HepG2 (cell line): ENCODE data around the gene EYA2. TPM values are rescaled to one million over a fixed set of nuclear protein-coding genes. Genes with fewer than 3 reads are reported as not detected.
A peak's percentile ranks its signal among the peaks of the same experiment; 100 is the strongest.

Experiments
- CEBPB ChIP-seq: IDR thresholded peaks from 2 replicates; pipeline ENCODE4 v1.6.1; 2011; ENCODE audit warnings: low read depth, low read length, improper control_type of control experiment, borderline replicate concordance
- CENPT ChIP-seq: sonication (generic); formaldehyde crosslinking; IDR thresholded peaks from 2 replicates; pipeline ENCODE4 v1.8.0; 2022; ENCODE audit warnings: low read depth, mild to moderate bottlenecking, moderate library complexity, missing genetic modification reagents
- CHCHD3 ChIP-seq: sonication (generic); formaldehyde crosslinking; IDR thresholded peaks from 2 replicates; pipeline ENCODE4 v1.8.0; 2022; ENCODE audit warnings: mild to moderate bottlenecking, missing genetic modification reagents, moderate library complexity
- ERF ChIP-seq: IDR thresholded peaks from 2 replicates; pipeline ENCODE4 v1.6.1; 2018; ENCODE audit warnings: missing biosample characterization, missing genetic modification reagents
- GATA4 ChIP-seq: sonication (generic); IDR thresholded peaks from 2 replicates; pipeline ENCODE4 v1.6.1; 2016; ENCODE audit warnings: antibody characterized with exemption, low read depth, borderline replicate concordance
- HMG20B ChIP-seq: conservative IDR thresholded peaks from 2 replicates; pipeline ENCODE4 v1.6.1; 2016; ENCODE audit warnings: missing genetic modification reagents, missing compliant biosample characterization
- KDM1A ChIP-seq: IDR thresholded peaks from 2 replicates; pipeline ENCODE4 v1.6.1; 2016; ENCODE audit warnings: missing compliant biosample characterization
- KDM6A ChIP-seq: IDR thresholded peaks from 2 replicates; pipeline ENCODE4 v1.6.1; 2016; ENCODE audit warnings: low read depth
- MYNN ChIP-seq: sonication (generic); formaldehyde crosslinking; IDR thresholded peaks from 2 replicates; pipeline ENCODE4 v1.4.0; 2020; ENCODE audit warnings: mild to moderate bottlenecking, low read depth, missing genetic modification reagents
- NFRKB ChIP-seq: fragments of 450-650 bp; IDR thresholded peaks from 2 replicates; pipeline ENCODE4 v1.6.1; 2017
- PRMT3 ChIP-seq: sonication (generic); formaldehyde crosslinking; IDR thresholded peaks from 2 replicates; pipeline ENCODE4 v1.8.1; 2022; ENCODE audit warnings: low read depth, mild to moderate bottlenecking, moderate library complexity, missing genetic modification reagents, borderline replicate concordance
- RFX3 ChIP-seq: IDR thresholded peaks from 2 replicates; pipeline ENCODE4 v1.6.1; 2016; ENCODE audit warnings: missing biosample characterization, missing genetic modification reagents
- SCMH1 ChIP-seq: sonication (generic); formaldehyde crosslinking; IDR thresholded peaks from 2 replicates; pipeline ENCODE4 v1.9.0; 2021; ENCODE audit warnings: missing genetic modification reagents, mild to moderate bottlenecking, borderline replicate concordance
- SMC3 ChIP-seq: IDR thresholded peaks from 2 replicates; pipeline ENCODE4 v1.6.1; 2011; ENCODE audit warnings: low read length, improper control_type of control experiment
- SYNCRIP ChIP-seq: fragments of 200-400 bp; formaldehyde crosslinking; IDR thresholded peaks from 2 replicates; pipeline ENCODE4 v1.6.1; 2018; ENCODE audit warnings: mild to moderate bottlenecking, low read depth, low read length; ENCODE audit not compliant: insufficient read depth
- TAF15 ChIP-seq: fragments of 200-400 bp; formaldehyde crosslinking; IDR thresholded peaks from one replicate; pipeline ENCODE4 v1.6.1; 2018; ENCODE audit warnings: mild to moderate bottlenecking, low read depth, low read length; ENCODE audit not compliant: poor library complexity, severe bottlenecking
- ZNF12 ChIP-seq: sonication (generic); formaldehyde crosslinking; IDR thresholded peaks from 2 replicates; pipeline ENCODE4 v1.5.0; 2020; ENCODE audit warnings: missing genetic modification reagents
- ZNF24 ChIP-seq: fragments of 450-650 bp; IDR thresholded peaks from 2 replicates; pipeline ENCODE4 v1.6.1; 2017; ENCODE audit warnings: antibody characterized with exemption, mild to moderate bottlenecking
- ZNF329 ChIP-seq: sonication (generic); formaldehyde crosslinking; IDR thresholded peaks from 2 replicates; pipeline ENCODE4 v1.9.0; 2021; ENCODE audit warnings: low read depth, mild to moderate bottlenecking, missing genetic modification reagents
- ZNF354B ChIP-seq: sonication (generic); formaldehyde crosslinking; IDR thresholded peaks from 2 replicates; pipeline ENCODE4 v1.8.0; 2022; ENCODE audit warnings: mild to moderate bottlenecking, missing genetic modification reagents
- ZNF367 ChIP-seq: sonication (generic); formaldehyde crosslinking; IDR thresholded peaks from 2 replicates; pipeline ENCODE4 v1.4.0; 2020; ENCODE audit warnings: missing genetic modification reagents, borderline replicate concordance
- ZNF44 ChIP-seq: sonication (generic); formaldehyde crosslinking; IDR thresholded peaks from 2 replicates; pipeline ENCODE4 v1.5.1; 2020; ENCODE audit warnings: mild to moderate bottlenecking, missing genetic modification reagents
- ZNF546 ChIP-seq: sonication (generic); formaldehyde crosslinking; conservative IDR thresholded peaks from 2 replicates; pipeline ENCODE4 v1.8.1; 2023; ENCODE audit warnings: mild to moderate bottlenecking, missing genetic modification reagents
- ZNF547 ChIP-seq: sonication (generic); formaldehyde crosslinking; IDR thresholded peaks from 2 replicates; pipeline ENCODE4 v1.5.1; 2020; ENCODE audit warnings: mild to moderate bottlenecking, missing genetic modification reagents
- ZNF616 ChIP-seq: sonication (generic); formaldehyde crosslinking; IDR thresholded peaks from 2 replicates; pipeline ENCODE4 v1.5.0; 2020; ENCODE audit warnings: low read depth, mild to moderate bottlenecking, missing genetic modification reagents
- ZNF703 ChIP-seq: sonication (generic); formaldehyde crosslinking; IDR thresholded peaks from 2 replicates; pipeline ENCODE4 v1.5.1; 2020; ENCODE audit warnings: missing genetic modification reagents, mild to moderate bottlenecking, moderate library complexity, borderline replicate concordance
- ZNF768 ChIP-seq: sonication (generic); formaldehyde crosslinking; IDR thresholded peaks from 2 replicates; pipeline ENCODE4 v1.4.0; 2020; ENCODE audit warnings: missing genetic modification reagents
- ZSCAN20 ChIP-seq: sonication (generic); formaldehyde crosslinking; IDR thresholded peaks from 2 replicates; pipeline ENCODE4 v1.4.0; 2020; ENCODE audit warnings: missing genetic modification reagents, mild to moderate bottlenecking, borderline replicate concordance
- ZSCAN31 ChIP-seq: sonication (generic); formaldehyde crosslinking; IDR thresholded peaks from 2 replicates; pipeline ENCODE4 v1.5.0; 2020; ENCODE audit warnings: low read depth, mild to moderate bottlenecking, missing genetic modification reagents
- polyA plus RNA-seq, 8 experiments: library from polyadenylated mRNA; depleted of rRNA in 3 of 8; stranded (reverse) in 7 of 8; unstranded in 1 of 8; fragments of >200 nt; fragmentation: Illumina TruSeq in 4 of 8; extraction: Trizol in 4 of 8; gene quantifications; 2 replicates each; pipeline versions ENCODE4 v1.2.1 to v1.2.3, GENCODE V29; 2011 to 2016; ENCODE audit warnings: low read depth in 4 of 8, missing spikeins in 1 of 8, mixed read lengths in 1 of 8; ENCODE audit not compliant: insufficient read depth in 1 of 8
- total RNA-seq, 5 experiments: library from RNA; depleted of rRNA; stranded (reverse); fragments of >200 nt; fragmentation: Illumina TruSeq; extraction: Trizol; gene quantifications; 2 replicates each; pipeline ENCODE4 v1.2.3, GENCODE V29; 2016; ENCODE audit warnings: low read depth in 1 of 5
- TF ChIP-seq, protein P1 (sequence below): sonication (generic); formaldehyde crosslinking; conservative IDR thresholded peaks from 2 replicates; pipeline ENCODE4 v1.4.0; 2020; ENCODE audit warnings: missing genetic modification reagents
- TF ChIP-seq, protein P2 (sequence below): IDR thresholded peaks from 2 replicates; pipeline ENCODE4 v1.6.1; 2016
- TF ChIP-seq, protein P3 (sequence below): sonication (generic); formaldehyde crosslinking; IDR thresholded peaks from 2 replicates; pipeline ENCODE4 v1.9.0; 2021; ENCODE audit warnings: missing genetic modification reagents, mild to moderate bottlenecking, borderline replicate concordance

EYA2 gene
- total and polyA plus RNA-seq, 2 of the 13 experiments (the other 11 are each of a cell fraction or from before 2014, with no cell fraction given): not detected

DNA sequence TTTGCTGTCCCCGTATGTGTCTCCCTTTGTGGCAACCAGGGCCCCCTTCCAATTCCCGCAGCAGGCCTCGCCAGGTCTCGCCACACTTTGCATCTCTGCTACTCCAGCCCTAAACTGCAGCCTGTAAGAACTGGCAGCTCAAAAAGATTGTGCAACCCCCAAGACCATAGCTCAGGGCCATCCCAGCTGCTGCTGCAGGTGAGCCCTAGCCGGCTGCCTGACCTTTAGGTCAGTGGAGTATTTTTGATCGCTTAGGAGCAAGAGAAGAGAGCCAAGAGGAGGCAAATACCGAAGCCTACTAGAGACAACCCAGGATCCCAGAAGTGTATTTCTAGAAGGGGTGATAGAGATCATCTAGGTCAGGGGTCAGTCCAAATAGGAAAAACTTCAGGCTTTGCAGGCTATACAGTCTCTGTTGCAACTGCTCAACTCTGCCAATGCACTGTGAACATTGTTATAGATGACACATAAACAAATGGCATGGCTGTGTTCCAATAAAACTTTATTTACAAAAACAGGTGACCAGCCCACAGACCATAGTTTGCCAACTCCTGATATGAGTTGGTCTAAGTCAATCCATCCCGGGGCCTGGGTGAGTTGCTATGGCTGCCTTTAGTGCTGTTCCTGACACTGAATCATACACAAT lies 138.4 kb downstream of the EYA2 start (continued):
- TF ChIP-seq, protein P1, sequence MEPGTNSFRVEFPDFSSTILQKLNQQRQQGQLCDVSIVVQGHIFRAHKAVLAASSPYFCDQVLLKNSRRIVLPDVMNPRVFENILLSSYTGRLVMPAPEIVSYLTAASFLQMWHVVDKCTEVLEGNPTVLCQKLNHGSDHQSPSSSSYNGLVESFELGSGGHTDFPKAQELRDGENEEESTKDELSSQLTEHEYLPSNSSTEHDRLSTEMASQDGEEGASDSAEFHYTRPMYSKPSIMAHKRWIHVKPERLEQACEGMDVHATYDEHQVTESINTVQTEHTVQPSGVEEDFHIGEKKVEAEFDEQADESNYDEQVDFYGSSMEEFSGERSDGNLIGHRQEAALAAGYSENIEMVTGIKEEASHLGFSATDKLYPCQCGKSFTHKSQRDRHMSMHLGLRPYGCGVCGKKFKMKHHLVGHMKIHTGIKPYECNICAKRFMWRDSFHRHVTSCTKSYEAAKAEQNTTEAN (CRISPR knock-in tag): no peak
- no peak for TF ChIP-seq SYNCRIP
- no peak for TF ChIP-seq CENPT (CRISPR knock-in tag)
- TF ChIP-seq ZNF12 (CRISPR knock-in tag): no peak
- no peak for TF ChIP-seq ZNF546 (CRISPR knock-in tag)
- no peak for TF ChIP-seq GATA4
- 0 out of 2 replicates have a peak, but pooled peaks have one; percentile 14 for TF ChIP-seq ZNF768 (CRISPR knock-in tag)
- peak; percentile 99 for TF ChIP-seq CEBPB
- TF ChIP-seq HMG20B (CRISPR knock-in tag): no peak
- TF ChIP-seq ERF (CRISPR knock-in tag): peak; percentile 61; the same call in 1 of the 2 replicates
- no peak for TF ChIP-seq PRMT3 (CRISPR knock-in tag)
- TF ChIP-seq ZNF367: no peak
- no peak for TF ChIP-seq MYNN (CRISPR knock-in tag)
- TF ChIP-seq ZNF24: no peak
- TF ChIP-seq, protein P2, sequence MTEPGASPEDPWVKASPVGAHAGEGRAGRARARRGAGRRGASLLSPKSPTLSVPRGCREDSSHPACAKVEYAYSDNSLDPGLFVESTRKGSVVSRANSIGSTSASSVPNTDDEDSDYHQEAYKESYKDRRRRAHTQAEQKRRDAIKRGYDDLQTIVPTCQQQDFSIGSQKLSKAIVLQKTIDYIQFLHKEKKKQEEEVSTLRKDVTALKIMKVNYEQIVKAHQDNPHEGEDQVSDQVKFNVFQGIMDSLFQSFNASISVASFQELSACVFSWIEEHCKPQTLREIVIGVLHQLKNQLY: no peak
- no peak for TF ChIP-seq ZNF354B (CRISPR knock-in tag)
- no peak for TF ChIP-seq ZNF703 (CRISPR knock-in tag)
- TF ChIP-seq ZNF329 (CRISPR knock-in tag): no peak
- TF ChIP-seq RFX3 (CRISPR knock-in tag): no peak
- TF ChIP-seq SMC3: peak; percentile 32; the same call in 1 of the 2 replicates
- TF ChIP-seq KDM6A: no peak
- no peak for TF ChIP-seq ZNF547
- TF ChIP-seq ZNF44 (CRISPR knock-in tag): no peak
- no peak for TF ChIP-seq KDM1A
- no peak for TF ChIP-seq ZSCAN20 (CRISPR knock-in tag)
- no peak for TF ChIP-seq ZSCAN31 (CRISPR knock-in tag)
- no peak for TF ChIP-seq ZNF616 (CRISPR knock-in tag)
- TF ChIP-seq, protein P3, sequence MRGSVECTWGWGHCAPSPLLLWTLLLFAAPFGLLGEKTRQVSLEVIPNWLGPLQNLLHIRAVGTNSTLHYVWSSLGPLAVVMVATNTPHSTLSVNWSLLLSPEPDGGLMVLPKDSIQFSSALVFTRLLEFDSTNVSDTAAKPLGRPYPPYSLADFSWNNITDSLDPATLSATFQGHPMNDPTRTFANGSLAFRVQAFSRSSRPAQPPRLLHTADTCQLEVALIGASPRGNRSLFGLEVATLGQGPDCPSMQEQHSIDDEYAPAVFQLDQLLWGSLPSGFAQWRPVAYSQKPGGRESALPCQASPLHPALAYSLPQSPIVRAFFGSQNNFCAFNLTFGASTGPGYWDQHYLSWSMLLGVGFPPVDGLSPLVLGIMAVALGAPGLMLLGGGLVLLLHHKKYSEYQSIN (CRISPR knock-in tag): no peak
- TF ChIP-seq CHCHD3 (CRISPR knock-in tag): no peak
- no peak for TF ChIP-seq NFRKB
- no peak for TF ChIP-seq TAF15
- TF ChIP-seq SCMH1 (CRISPR knock-in tag): no peak
